A204.1 (cell line): Measurements from ENCODE around the gene TNPO1.

Experiments
- FAIRE-seq: peaks from 2 replicates; lab custom pipeline; 2012; peaks lifted over from hg19 to GRCh38; lab: Jason Lieb, UNC

The TNPO1 gene

DNA sequence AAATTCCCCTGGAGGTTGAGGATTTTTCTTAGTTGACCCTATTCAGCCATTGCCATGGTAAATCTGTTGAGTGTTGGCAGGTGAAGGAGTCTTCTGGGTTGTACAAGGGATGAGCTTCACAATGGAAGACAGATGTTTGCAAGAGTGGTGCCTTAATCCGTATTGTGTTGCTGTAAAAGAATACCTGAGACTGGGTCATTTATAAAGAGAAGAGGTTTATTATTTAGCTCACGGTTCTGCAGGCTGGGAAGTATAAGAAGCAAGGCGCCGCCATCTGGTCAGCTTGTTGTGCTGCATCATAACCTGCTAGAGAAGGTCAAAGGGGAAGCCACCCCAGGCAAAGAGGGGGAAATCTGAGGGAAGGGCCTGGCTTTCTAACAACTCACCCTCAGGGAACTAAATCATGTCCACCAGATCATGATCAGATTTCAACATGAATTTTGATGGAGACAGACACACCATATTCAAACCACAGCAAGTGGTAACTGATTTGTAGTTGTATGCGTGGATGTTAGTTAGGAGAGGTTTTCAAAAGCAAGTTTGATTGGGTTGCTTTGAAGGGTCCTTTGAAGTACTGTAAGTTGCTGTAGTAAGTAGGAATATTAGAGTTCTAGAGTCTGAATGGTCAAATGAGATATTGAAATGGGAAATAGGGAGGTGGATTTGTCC, 2.5 kb downstream of the TNPO1 start:
- FAIRE-seq = no peak

DNA sequence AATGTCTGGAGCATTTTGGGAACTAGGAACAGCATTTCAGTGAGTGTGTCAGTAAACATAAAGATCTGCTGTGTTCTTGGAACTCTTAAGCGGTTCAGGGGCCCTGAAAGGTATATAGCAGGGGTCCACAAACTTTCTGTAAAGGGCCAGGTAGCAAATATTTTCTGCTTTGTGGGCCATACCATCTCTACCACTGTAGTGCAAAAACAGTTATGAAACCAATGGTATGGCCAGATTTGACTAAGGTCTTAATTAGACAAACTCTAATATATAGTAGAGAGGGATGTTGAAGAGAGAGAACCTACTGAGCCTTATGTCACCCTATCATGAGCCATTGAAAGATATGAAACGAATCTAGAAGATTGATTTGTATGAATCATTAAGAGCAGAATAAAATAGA, 5.3 kb downstream of the TNPO1 start:
- FAIRE-seq = no peak

DNA sequence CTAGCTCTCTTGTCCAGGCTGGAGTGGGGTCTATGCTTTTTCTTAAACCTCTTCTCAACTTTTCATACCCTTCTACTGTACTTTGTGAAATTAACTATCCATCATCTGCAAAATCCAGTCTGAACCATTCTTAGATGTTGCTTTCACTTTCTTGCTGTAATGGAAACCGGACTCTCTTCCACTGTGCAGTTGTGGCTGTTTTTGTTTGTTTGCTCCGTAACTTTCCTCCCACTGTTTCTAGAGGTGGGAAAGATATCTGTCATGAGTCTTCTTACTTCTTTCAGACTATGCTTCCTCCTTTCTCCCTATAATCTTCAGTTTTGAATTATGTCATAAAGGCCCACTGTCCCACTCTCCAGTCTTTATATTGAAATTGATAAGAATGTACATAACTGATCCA, 6.5 kb downstream of the TNPO1 start:
- FAIRE-seq = no peak

DNA sequence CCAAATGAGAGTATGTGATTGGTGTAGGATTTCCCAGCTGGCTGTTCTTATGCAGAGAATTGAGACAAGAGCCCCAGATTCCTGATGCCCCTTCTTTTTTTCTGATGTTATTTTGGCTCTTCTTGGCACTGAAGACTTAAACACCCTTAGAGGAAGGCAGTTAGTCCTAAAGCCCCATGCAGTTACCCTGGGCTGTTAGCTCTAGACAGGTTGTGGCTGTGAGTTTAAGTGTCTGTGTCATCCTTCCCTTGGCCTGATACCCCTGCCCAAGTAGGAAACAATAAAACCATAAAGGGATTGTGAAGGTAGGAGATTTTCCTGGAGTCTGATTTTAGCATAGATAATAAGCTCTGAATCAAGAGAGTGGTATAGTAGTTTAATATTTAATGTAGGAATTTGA, 13.2 kb downstream of the TNPO1 start:
- no peak for FAIRE-seq

DNA sequence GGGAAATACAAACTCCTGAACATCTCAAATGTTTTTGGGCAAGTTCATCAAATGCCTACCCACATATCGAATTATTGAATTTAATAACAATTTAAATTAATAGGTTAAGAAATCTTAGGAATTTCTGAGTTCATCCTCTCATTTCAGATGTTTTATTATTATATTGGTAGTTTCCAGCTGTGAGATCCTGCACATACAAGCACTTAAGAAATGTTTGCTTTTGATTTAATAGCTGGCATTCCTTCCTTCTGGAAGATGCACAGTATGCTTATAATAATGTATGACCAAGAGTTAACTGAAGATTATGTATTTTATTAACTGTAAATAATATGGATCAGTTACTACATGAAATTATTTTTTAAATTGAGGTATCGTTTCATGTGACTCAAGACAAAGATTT, 13.9 kb downstream of the TNPO1 start:
- FAIRE-seq = no peak

DNA sequence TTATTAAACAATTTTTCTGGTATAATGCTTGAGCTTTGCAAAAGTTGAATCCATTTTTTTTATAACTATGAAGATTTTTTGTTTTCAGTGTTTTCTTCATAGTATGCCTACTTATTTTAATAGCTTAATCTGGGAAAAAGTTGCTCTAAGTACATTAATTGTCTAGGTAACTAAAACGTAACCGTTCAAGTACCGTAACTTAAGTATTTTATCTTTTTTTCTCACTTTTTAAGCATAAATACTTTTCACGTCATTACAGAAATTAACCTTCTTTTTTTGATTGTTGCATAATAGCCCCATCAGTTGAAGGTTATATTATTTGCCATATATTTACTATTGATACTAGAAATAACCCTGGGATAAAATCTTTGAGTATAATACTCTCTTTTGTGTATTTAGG, 15.2 kb downstream of the TNPO1 start:
- FAIRE-seq = no peak

DNA sequence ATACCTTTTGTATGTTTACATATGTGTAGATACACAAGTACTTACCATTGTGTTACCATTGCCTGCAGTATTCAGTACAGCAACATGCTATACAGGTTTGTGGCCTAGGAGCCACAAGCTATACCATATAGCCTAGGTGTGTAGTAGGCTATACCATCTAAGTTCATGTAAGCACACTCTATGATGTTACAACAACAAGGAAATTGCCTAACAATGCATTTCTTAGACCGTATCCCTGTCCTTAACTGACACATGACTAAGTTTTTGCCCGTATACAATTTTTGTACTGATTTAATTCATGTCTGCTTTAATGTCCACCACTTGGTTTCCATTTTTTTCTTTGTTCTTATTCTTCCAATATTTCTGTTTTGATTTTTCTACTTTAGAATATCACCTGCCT, 18.5 kb downstream of the TNPO1 start:
- no peak for FAIRE-seq

DNA sequence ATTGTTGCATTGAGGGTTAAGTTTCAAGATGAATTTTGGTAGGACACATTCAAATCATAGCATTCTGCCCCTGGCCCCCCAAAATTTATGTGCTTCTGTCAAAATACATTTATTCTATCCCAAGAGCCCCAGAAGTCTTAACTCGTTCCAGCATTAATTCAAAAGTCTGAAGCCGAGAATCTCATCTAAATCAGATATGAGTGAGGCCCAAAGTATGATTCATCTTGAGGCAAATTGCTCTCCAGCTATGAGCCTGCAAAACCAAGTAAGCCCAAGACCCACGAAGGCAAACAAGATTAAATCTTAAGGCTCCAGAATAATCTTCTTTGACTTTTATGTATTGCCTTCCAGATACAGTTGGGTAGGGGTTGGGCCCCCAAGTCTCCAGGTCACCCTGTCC, 19.2 kb downstream of the TNPO1 start:
- FAIRE-seq = no peak

DNA sequence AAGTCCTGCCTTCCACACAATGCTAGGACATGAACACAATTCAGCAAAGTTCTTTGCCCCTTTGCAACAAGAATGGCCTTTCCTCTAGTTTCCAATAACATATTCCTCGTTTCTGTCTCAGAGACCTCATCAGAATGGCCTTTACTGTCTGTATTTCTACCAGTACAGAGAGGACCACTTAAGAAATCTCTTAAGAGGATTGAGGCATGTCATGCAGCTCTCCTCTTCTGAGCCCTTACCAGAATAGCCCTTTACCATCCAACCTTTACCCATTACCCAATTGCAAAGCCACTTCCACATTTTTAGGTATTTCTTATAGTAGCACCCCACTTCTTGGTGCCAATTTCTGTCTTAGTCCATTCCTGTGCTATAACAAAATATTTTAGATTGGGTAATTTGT, 20.3 kb downstream of the TNPO1 start:
- no peak for FAIRE-seq

DNA sequence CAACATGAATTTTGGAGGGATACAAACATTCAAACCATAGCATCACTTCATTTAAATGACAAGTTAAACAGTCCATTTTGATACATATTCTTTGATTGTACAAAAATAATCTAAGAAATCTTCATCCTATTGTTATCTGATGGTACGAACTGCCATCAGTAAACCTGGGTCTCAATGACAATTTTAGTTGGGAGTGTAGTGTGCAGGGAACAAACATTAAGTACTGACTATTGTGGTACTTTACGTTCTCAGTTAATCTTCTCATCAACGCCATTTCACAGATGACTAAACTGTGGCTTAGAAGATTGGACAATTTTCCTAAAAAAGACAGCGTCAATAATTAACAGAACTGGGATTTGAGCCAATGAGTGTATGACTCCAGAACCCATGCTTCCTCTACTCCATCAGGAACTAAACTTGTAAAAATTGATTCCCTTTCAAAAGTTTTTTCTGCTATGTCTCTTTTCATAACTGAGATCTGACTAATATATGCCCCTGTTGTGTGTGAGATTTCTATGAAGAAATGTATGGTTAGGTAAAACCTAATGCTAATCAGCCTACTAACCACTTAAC, 21.1 kb downstream of the TNPO1 start:
- FAIRE-seq = no peak

DNA sequence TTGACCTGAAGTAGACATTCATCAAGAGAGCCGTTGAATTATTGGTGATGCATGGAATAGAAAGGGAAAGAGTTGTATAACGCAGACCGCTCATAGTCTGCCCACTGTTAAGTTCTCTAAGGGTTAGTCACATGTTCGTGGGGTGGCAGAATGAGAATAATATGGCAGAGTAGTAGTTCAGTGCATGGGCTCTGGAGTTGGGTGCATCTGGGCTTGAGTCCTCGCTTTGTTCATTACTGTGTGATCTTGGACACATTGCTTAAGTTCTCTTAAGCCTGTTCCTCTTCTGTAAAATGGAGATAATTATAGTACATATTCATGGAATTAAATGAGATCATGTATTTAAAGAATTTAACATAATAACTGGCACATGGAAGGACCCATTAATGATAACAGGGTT, 23.6 kb downstream of the TNPO1 start:
- no peak for FAIRE-seq

DNA sequence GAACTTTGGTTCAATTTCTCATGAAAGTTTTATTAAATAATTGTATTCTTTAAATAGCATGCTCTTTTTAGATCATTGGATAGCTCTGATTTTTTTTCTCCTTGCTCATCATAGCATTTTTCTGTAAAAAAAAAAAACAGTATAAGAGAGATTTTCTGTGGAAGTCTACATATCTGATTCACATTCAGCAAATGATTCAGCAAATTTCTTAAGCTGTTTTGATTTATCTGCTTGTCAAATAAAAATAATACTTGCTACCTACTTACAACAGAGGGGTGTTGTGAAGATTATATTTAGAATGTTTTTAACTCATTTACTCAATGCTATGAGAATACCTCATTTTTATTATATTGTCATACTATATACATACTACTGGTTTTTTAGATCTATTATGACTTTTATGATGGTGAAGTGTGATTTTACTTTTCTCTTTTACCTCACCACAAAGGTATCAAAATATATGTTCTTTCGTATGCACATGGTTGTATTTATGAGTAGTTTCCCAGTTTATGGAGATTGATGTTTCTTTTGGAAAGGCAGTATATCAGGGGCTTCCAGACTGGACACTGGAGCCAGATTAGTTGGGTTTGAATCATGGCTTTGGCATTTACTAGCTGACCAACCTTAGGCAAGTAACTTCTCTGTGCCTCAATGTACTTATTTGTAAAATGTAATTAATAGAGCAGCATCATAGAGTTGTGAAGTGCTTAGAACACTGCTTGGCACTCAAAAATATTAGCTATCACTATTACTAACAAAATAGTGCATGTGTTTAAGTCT, 25.5 kb downstream of the TNPO1 start:
- FAIRE-seq = no peak

DNA sequence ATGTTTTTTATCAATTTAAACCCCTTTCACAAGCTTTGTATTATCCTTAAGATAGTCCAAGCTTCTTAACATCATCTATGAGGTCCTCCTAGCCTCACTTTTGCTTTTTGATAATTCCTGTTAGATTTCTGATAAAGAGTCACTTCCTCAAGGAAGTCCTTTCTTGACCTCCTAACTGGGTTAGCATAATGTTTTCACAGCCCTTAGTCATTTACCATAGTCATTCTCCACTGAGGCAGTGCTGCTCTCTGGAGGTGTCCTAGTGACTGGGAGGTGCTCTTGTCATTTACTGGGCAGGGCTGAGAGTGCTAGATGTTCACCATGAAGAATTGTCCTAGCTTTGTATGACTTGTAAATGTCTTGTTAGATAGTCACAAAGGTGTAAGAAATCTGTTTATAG, 26.4 kb downstream of the TNPO1 start:
- no peak for FAIRE-seq

DNA sequence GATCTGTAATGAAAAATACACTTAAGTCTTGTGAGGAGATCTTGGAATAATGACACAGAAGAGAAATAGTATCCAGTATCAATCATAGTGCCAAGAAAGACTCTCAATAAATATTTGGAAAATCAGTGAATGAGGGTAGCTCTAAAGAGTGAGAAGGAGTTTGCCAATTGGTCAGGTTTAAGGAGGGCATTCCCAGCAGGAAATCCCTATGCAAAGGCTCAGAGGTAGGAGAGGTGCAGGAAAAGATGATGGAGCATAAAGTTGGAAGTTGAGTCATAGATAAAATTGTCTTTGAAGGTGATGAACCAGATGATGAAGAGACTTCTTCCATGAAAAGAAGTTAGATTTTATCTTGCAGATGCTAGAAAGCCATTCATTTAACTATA, 27.8 kb downstream of the TNPO1 start:
- FAIRE-seq = no peak

DNA sequence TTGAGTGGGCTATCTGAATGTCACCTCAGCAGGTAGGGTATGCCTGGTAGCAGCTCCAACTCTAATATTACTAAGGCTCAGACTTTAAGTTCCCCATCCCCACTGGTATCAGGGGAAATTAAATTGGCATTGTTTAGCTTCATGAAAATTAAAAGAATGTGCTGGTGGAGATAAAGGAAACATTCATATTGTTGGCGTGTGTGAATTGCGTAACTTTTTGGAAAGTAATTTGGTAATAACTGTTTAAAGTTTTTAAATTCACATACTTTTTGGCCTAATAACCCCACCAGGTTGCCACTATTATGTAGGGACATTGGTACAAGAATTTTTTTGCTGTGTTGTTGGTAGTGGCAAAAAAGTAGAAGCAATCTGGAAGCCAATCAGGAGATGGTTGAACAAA, 29.4 kb downstream of the TNPO1 start:
- FAIRE-seq = no peak

DNA sequence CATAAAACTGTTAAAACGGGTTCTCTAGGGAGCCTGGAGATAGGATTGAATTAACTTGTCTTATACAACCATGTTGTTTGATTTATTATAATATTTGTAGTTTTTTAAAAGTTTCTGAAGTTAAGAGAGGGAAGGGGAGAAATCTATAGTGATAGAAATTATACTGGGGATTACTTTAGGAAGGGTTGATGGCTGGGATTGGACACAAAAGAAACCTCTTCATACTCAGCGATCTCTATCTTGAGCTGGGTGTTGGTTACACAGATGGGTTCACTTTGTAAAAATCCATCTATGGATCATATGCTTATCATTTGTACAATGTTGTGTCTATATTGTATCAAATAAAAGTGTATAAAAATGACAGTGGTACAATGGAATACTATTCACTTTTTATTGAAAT, 30.0 kb downstream of the TNPO1 start:
- FAIRE-seq = no peak

DNA sequence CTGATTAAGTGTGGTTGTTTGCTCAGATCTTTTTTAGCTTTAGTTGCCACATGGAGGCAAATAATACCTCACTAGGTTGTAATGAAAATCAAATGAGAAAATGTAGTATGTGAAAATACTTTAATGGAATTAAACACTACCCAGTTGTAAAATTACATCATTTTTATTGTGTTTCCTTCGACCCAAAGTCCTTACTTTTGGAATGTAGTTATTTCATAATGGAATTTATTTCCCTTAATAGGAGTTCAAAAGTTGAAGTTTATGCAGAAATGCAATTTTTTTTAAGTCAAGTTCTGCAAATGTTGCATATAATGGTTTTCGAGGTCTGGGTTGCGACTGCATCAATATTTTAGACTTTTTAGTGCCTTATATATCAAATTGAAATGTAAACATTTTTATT, 31.0 kb downstream of the TNPO1 start:
- no peak for FAIRE-seq

DNA sequence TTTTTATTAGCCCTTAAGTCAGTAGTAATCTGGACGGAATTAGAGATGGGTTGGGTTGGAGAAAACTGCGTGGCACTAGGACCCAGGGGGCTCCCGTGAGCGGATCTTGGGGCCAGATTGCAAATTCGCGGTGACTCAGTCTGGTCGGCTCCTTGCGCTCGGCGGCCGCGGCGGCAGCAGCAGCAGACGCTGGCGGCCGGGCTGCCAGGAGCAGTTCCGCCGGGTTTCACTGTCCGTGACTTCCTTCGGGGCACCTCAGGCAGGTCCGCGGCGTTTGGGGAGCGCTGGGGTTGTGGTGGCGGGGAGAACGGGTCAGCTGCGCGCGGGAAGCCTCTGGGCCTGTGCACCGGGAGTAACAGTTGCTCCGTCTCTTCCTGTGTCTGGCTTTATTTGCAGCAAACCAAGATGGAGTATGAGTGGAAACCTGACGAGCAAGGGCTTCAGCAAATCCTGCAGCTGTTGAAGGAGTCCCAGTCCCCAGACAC, 31.6 kb downstream of the TNPO1 start:
- peak; percentile 64 for FAIRE-seq

DNA sequence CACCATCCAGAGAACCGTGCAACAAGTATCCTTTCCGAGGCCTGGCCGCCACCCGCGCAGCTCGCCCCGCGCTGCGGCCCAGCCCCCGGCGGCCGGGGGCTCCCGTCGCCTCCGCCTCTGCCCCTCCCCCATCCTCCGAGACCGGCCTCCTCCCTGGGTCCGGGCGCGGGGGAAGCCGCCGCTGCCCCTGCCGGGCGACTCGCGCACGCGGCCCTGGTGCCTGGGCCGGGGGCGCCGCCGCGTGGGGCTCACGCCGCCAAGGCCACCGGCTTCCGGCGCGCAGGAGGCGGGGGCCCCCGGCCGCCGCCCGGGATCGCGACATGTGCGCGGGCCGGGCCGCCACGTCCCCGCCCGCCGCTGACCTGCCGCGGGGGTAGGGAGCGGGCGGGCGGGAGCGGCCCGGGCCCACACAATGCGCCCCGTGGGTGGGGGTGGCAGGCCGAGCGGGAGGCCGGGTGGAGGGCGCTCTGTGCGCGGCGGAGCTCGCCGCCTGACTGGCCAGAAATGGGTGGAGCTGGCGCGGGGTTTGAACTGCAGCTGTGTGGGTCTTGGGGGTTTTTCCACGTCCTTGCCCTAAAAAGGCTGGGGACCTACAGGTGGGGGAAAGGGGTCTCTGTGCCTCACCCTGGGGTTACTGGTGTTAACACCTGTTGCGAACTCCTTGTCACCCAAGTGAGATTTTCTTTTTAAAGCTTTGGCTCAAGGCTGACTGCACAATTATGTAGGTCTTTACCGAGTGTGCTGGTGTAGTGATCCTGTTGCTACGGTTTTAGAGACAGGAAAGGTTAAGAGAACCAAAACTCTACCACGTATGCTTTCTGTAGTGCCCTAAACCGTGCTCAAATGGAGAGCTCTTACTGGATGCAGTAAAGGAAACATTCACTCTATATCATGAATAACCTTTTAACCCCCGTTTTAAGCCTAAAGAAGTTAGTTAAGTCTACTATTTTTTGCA, 32.3 kb downstream of the TNPO1 start:
- no peak for FAIRE-seq

DNA sequence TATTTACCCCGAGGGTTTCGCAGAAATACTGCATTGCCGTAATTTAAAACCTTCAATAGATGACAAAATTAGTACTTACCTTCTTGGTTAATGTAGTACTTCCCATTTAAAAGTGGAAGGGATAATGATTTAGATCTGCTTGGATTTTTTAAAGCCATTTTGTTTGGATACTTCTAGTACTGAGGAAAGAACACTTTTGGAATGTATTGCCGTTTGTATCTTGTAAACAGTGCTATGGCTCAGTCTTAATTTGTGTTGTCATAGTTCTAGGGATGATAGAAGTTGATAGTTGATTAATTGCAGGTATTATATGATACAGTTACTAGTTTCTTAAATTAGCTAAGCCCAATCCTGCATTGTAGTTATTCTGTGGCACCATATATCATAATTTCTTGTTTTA, 33.1 kb downstream of the TNPO1 start:
- FAIRE-seq = no peak

DNA sequence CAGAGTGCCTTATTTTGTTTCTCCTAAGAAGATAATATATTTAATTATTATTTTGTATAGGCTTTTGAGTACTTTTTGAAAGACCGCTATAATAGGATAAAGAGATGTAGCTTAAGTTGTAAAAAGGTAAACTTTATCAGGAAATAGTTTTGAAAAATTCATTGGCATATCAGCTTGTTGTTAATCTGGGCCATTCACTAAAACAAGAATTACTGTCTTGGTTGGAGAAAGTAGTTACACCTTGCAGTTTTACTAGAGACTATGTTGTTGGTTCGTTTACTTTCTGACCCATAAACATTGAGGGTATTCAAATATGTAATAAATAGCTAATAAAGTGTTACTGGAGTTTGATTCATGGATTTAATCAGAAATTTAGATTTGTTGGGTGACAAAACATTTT, 33.7 kb downstream of the TNPO1 start:
- no peak for FAIRE-seq

DNA sequence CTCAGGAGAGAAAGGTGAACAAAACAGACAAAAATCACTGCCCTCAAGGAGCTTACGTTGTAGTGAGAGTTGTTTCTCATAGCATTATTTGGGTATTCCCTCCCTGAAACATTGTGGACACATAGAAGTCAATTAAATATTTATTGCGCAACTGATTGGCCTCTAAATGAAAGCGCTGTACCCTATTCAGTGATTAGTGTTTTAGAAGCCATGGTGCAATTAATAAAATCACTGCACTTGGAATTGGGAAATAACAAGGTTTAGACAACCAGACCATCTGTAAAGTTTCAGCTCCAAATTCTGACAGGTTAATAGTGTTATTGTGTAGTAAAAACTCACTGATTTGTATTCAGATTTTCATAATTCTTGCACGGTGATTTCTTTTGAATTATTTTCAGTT, 35.9 kb downstream of the TNPO1 start:
- FAIRE-seq = no peak

DNA sequence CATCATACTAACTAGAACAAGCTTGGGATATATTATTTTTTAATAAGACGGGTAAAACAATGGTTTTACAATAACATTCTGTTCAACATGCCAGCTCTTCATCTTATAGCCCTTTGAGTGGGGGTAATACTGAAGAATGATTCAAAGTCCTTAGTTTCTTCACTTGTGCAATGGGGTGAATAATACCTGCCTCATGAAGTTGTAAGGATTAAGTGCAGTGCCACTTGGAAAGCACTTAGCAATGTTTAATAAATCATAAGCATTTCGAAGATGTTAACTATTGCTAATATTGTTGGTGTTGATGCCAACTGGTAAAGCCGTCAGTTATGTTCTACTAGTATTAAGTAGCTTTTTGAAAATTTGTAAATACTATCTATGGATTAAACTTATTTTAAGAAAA, 38.0 kb downstream of the TNPO1 start:
- no peak for FAIRE-seq
